Aorta (tissue), 5 donors: ENCODE results near the gene TCF3. TPM values are rescaled to one million over a fixed set of nuclear protein-coding genes. Genes with fewer than 3 reads are reported as not detected.
"Not testable (repeated sequence)": the region's sequence is repeated elsewhere in the genome, so short reads cannot be mapped to it uniquely, and the experiment has no call there.

ENCODE experiments used
- ATAC-seq: fragments of 200-7000 bp; cut with Tn5 transposase; one replicate; pipeline ENCODE4 v1.9.1; 2022; ENCODE audit warnings: moderate library complexity; ENCODE audit not compliant: low FRiP score
- DNase-seq, 2 donors: peaks; one replicate each; pipeline ENCODE4 v3.0.0-alpha.2; 2020
- H3K27ac ChIP-seq, 2 donors: one replicate each; pipeline ENCODE4 v1.5.1; 2013; ENCODE audit warnings: low read length in 2 of 2, mild to moderate bottlenecking in 2 of 2, moderate library complexity in 2 of 2, control low read depth in 1 of 2, inconsistent platforms in 1 of 2, low read depth in 1 of 2
- H3K27me3 ChIP-seq, 2 donors: one replicate each; pipeline ENCODE4 v1.6.1; 2013; ENCODE audit warnings: control low read depth in 1 of 2, low read length in 1 of 2, mild to moderate bottlenecking in 1 of 2, moderate library complexity in 1 of 2; ENCODE audit not compliant: insufficient read depth in 2 of 2, control insufficient read depth in 1 of 2
- H3K36me3 ChIP-seq, 2 donors: one replicate each; pipeline ENCODE4 v1.6.1; 2013; ENCODE audit warnings: control low read depth in 1 of 2, low read length in 1 of 2, mild to moderate bottlenecking in 1 of 2; ENCODE audit not compliant: insufficient read depth in 2 of 2, control insufficient read depth in 1 of 2
- H3K4me1 ChIP-seq, 2 donors: one replicate each; pipeline ENCODE4 v1.6.1; 2013; ENCODE audit warnings: low read length in 2 of 2, control low read depth in 1 of 2, mild to moderate bottlenecking in 1 of 2, moderate library complexity in 1 of 2; ENCODE audit not compliant: insufficient read depth in 2 of 2, control insufficient read depth in 1 of 2
- H3K4me3 ChIP-seq, 2 donors: one replicate each; pipeline ENCODE4 v1.5.1; 2013; ENCODE audit warnings: low read length in 2 of 2, control low read depth in 1 of 2, mild to moderate bottlenecking in 1 of 2
- H3K9me3 ChIP-seq: one replicate; pipeline ENCODE4 v1.6.1; 2013; ENCODE audit warnings: mild to moderate bottlenecking, low read length; ENCODE audit not compliant: control insufficient read depth
- WGBS, 2 donors: extraction: QIAGEN DNeasy Blood & Tissue Kit; methylation state at CpG; one replicate each; pipeline ENCODE4 v1.1.7; 2013; 5-methylcytosine and 5-hydroxymethylcytosine counted together
- intact Hi-C, 2 donors: fragments of 100-400 bp; cut with DNase I; formaldehyde crosslinking; loops; one replicate each; pipeline versions ENCODE4 v1.14.2 to v1.15.0; 2022
- polyA plus RNA-seq, 2 donors: library from polyadenylated mRNA; stranded (reverse); fragments of 200-250 nt; gene quantifications; one replicate each; pipeline ENCODE4 v1.2.3, GENCODE V29; 2013
- total RNA-seq, 2 donors: library from RNA; stranded (reverse); fragmentation: NEBNext Ultra II Directional; extraction: Animal tissue kit (Norgen Biotek cat#: 25700); gene quantifications; one replicate each; pipeline ENCODE4 v1.2.1, GENCODE V29; 2021
- donor health status: healthy with polysubstance abuse.
- donor health status: Bipolar disorder and iron deficiency.
- donor health status: DM: no; HTN: no; CAD: no.
- donor health status: DM: no; HTN: no; CAD: no.
- donor health status: DM: yes; HTN: yes; CAD: no.

Gene TCF3
- total and polyA plus RNA-seq, 4 donors: 23.7 to 50.4 (median 34.1) TPM

GRCh38 chr19:1645299-1645698 is 7.1 kb downstream of the TCF3 start:
- H3K27ac ChIP-seq: no peak overlapping the region
- H3K4me1 ChIP-seq: no peaks in the 10 kb centered on the region
- H3K27me3 ChIP-seq: no peaks in the 10 kb centered on the region
- no peak overlapping the region for H3K4me3 ChIP-seq
- no peak for ATAC-seq
- WGBS, 2 donors: 90 to 92% methylated on average over 22 to 23 of the region's 23 CpGs
- no peak for DNase-seq
- H3K36me3 ChIP-seq: no peaks in the 10 kb centered on the region
- intact Hi-C loops: no loop called here
- H3K9me3 ChIP-seq: no peaks in the 10 kb centered on the region

- Histone ChIP-seq H3K4me3 (no peak overlapping the region), H3K27ac (no peak overlapping the region), H3K4me1 (no peaks in the 10 kb centered on the region), H3K9me3 (no peaks in the 10 kb centered on the region), H3K27me3 (no peaks in the 10 kb centered on the region), H3K36me3 (no peaks in the 10 kb centered on the region)
- no peak for DNase-seq
- intact Hi-C loops: no loop called here
- no peak for ATAC-seq
- 93 to 95% methylated on average over 16 of the region's 16 CpGs for WGBS, 2 donors
Observed at GRCh38 chr19:1644070-1644469, 8.3 kb downstream of the TCF3 start.

DNA sequence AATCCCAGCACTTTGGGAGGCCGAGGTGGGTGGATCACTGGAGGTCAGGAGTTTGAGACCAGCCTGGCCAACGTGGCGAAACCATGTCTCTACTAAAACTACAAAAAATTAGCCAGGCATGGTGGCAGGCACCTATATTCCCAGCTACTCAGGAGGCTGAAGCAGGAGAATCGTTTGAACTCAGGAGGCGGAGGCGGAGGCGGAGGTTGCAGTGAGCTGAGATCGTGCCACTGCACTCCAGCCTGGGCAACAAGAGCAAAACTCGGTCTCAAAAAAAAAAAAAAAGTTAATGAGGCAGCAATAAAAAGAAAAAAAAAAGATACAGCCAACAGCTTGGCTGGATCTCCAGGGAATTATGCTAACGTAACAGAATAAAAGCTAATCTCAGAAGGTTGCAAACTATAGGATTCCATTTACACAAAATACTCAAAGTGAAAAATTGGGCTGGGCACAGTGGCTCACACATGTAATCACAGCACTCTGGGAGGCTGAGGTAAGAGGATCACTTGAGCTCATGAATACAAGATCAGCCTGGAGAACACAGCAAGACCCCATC is 11.4 kb downstream of the TCF3 start:
- H3K27ac ChIP-seq, H3K4me1 ChIP-seq, H3K36me3 ChIP-seq, H3K4me3 ChIP-seq, DNase-seq, intact Hi-C loops, H3K27me3 ChIP-seq, ATAC-seq, H3K9me3 ChIP-seq: not testable (repeated sequence)
- 83 to 85% methylated on average over 10 of the region's 10 CpGs for WGBS, 2 donors

DNA sequence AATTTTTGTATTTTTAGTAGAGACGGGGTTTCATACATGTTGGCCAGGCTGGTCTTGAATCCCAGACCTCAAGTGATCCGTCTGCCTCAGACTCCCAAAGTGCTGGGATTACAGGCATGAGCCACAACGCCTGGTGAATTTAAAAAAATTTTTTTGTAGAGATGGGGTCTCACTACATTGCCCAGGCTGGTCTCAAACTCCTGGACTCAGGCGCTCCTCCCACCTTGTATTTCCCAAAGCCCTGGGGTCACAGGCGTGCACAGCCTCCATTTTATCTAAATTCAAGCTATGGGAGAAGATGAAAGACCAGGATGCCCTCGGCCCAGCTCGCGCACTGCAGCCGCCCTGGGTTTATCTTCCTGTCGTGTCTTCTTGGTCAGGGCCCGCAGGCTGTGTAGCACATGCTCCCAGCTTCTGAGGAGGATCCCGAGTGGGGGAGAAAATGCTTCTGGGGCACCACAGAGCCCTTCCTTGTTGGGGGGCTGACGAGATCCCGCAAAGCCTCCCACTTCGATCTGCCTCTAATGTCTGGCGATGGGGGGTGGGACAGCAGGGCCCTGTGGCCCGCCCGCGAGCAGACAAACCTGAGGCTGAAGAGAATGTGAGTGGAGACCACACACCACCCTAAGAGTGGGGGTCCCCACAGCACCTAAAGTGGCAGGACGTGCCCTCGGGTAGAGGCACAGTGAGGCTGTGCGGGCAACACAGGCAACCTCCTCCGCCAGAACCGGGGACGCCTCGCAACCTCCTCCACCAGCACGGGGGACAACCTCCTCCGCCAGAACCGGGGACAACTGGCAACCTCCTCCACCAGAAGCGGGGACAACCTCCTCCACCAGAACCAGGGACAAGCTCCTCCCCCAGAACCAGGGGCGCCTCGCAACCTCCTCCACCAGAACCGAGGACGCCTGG is 15.8 kb downstream of the TCF3 start:
- intact Hi-C loops: no loop called here
- WGBS, 2 donors: 96% methylated on average over 34 of the region's 34 CpGs
- DNase-seq: no peak
- Histone ChIP-seq H3K27me3 (no peaks in the 10 kb centered on the region), H3K27ac (no peak overlapping the region), H3K4me1 (no peaks in the 10 kb centered on the region), H3K4me3 (no peak overlapping the region), H3K9me3 (no peaks in the 10 kb centered on the region), H3K36me3 (no peaks in the 10 kb centered on the region)
- ATAC-seq: no peak

- H3K4me1 ChIP-seq: no peaks in the 10 kb centered on the region
- no peak overlapping the region for H3K4me3 ChIP-seq
- no peaks in the 10 kb centered on the region for H3K9me3 ChIP-seq
- no peak for ATAC-seq
- WGBS, 2 donors: 98 to 99% methylated on average over 5 of the region's 5 CpGs
- no peaks in the 10 kb centered on the region for H3K27me3 ChIP-seq
- H3K27ac ChIP-seq: no peak overlapping the region
- intact Hi-C loops: no loop called here
- no peak for DNase-seq
- no peaks in the 10 kb centered on the region for H3K36me3 ChIP-seq
Observed at GRCh38 chr19:1634938-1635243, 17.5 kb downstream of the TCF3 start.

- H3K4me3 ChIP-seq: no peak overlapping the region
- H3K36me3 ChIP-seq: no peaks in the 10 kb centered on the region
- DNase-seq (no peak), ATAC-seq (no peak)
- intact Hi-C loops: no loop called here
- H3K9me3 ChIP-seq: no peaks in the 10 kb centered on the region
- 93 to 94% methylated on average over 19 of the region's 19 CpGs for WGBS, 2 donors
- no peak overlapping the region for H3K27ac ChIP-seq
- H3K4me1 ChIP-seq: no peaks in the 10 kb centered on the region
- H3K27me3 ChIP-seq: no peaks in the 10 kb centered on the region
Observed at GRCh38 chr19:1634242-1634937, 18.0 kb downstream of the TCF3 start.

DNA sequence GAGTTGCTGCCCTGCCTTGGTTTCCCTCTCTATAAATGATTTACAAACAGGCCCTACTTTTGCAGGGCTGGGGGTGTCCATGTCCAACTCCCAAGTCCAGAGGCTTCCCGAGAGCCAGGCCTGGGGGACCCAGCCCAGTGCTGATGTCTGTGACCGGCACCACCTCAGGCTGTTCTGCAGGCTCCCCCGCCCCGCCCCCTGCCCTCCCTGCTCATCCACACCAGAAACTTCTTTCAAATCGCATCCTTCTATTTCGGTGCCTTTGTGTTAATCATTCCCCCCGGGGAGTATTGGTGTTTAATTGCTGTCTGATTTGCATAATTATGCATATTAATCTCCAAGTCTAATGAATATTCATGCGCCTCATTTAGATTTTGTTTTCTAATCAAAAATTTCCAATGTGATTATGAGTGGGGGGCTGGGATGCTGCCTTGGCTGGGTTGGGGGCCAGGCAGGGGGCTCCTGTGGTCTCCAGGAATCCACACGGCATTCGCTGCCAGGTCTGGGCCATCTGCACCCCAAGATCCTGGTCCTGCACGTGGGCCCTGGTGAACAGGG is 19.1 kb downstream of the TCF3 start:
- Histone ChIP-seq H3K4me3 (no peak overlapping the region), H3K9me3 (no peaks in the 10 kb centered on the region), H3K27ac (no peak overlapping the region), H3K4me1 (no peaks in the 10 kb centered on the region), H3K36me3 (no peaks in the 10 kb centered on the region), H3K27me3 (no peaks in the 10 kb centered on the region)
- intact Hi-C loops: no loop called here
- ATAC-seq (no peak), DNase-seq (no peak)
- WGBS, 2 donors: 89 to 91% methylated on average over 11 of the region's 11 CpGs

DNA sequence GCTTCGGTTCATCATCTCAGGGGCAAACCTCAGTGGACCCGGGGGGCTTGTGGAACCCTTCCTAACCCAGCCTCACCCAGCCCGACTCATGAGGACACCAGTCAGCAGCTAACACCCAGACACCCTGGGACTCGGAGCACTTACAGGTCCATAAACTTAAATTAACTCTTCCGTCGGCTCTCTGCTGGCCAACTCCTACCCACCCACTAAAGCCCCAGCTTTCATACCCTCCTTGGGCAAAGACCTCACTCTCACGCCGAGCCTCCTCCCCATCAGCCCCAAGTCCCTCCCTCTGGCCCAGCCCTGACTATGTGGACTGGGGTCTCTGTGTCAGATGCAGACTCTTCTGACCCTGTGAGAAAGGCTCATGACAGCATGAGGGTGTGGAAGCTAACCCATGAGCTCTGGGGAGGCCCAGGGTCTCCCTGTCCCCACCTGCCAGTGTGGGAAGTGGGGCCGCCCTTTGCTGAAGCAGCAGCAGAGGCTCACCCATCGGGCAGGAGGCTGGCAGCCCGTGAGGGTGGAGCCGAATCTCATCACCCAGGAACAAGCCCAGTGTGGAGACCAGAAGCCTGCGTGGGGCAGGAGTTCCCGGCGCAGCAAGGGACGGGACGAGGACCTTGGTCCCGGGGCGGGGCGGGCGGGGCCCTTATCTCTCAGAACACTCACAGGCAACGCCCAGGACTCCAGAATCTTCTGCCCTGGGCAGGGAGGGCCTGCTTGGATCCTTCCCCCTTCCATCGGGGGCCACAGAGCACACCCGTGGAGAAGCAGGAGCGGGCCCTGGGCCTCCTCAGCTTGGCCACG is 19.8 kb downstream of the TCF3 start:
- WGBS, 2 donors: 89 to 92% methylated on average over 23 to 26 of the region's 26 CpGs
- Histone ChIP-seq H3K36me3 (no peaks in the 10 kb centered on the region), H3K27me3 (no peaks in the 10 kb centered on the region), H3K27ac (no peak overlapping the region), H3K4me3 (no peak overlapping the region), H3K4me1 (no peaks in the 10 kb centered on the region), H3K9me3 (no peaks in the 10 kb centered on the region)
- DNase-seq: no peak
- intact Hi-C loops: no loop called here
- no peak for ATAC-seq
